Measurements from ENCODE around the gene ENPP3.

Gene ENPP3

DNA sequence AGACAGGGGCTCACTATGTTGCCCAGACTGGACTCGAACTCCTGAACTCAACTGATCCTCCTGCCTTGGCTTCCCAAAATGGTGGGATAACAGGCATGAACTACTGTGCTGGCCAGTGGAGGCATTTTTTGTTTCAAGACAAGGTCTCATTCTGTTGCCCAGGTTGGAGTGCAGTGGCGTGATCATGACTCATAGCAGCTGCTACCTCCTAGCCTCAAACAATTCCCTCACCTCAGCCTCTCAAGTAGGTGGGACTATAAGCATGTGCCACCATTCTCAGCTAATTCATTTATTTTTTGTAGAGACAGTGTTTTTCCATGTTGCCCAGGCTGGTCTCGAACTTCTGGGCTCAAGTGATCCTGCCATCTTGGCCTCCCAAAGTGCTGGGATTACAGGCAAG lies 17.2 kb downstream of the ENPP3 start:
- H3K4me3 ChIP-seq (ENCODE audit: low read length): no peak overlapping the region
- TF ChIP-seq ZNF274 (IDR thresholded peaks at IDR 0.05; ENCODE audit: low read depth, low read length): no peak

- no peak overlapping the region for H3K4me3 ChIP-seq (ENCODE audit: low read length)
- TF ChIP-seq ZNF274 (IDR thresholded peaks at IDR 0.05; ENCODE audit: low read depth, low read length): no peak
Observed at GRCh38 chr6:131655387-131655786, 18.3 kb downstream of the ENPP3 start.

GRCh38 chr6:131655951-131656350 lies 18.8 kb downstream of the ENPP3 start:
- H3K4me3 ChIP-seq (ENCODE audit: low read length): no peak overlapping the region
- no peak for TF ChIP-seq ZNF274 (IDR thresholded peaks at IDR 0.05; ENCODE audit: low read depth, low read length)

DNA sequence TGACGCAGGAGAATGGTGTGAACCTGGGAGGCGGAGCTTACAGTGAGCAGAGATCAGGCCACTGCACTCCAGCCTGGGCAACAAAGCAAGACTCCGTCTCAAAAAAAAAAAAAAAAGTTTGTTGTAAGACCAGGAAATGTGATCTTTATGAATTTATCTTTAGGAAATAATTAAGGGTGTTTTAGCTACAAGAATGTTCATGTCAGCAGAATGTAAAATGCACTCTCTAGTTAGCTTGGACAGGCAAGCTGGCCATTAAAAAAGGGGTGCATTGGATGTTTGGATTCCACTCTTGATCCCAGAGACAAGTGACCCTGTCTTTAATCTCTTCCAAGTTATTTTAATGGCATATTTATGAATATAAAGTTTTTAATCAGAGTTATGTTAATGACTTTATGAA lies 19.6 kb downstream of the ENPP3 start:
- no peak overlapping the region for H3K4me3 ChIP-seq (ENCODE audit: low read length)
- TF ChIP-seq ZNF274 (IDR thresholded peaks at IDR 0.05; ENCODE audit: low read depth, low read length): no peak

GRCh38 chr6:131657222-131657621 lies 20.1 kb downstream of the ENPP3 start:
- TF ChIP-seq ZNF274 (IDR thresholded peaks at IDR 0.05; ENCODE audit: low read depth, low read length): no peak
- H3K4me3 ChIP-seq (ENCODE audit: low read length): no peak overlapping the region

GRCh38 chr6:131657630-131658111 lies 20.6 kb downstream of the ENPP3 start:
- TF ChIP-seq ZNF274 (IDR thresholded peaks at IDR 0.05; ENCODE audit: low read depth, low read length): no peak
- no peak overlapping the region for H3K4me3 ChIP-seq (ENCODE audit: low read length)

GRCh38 chr6:131658287-131658686 lies 21.2 kb downstream of the ENPP3 start:
- TF ChIP-seq ZNF274 (IDR thresholded peaks at IDR 0.05; ENCODE audit: low read depth, low read length): no peak
- H3K4me3 ChIP-seq (ENCODE audit: low read length): no peak overlapping the region

DNA sequence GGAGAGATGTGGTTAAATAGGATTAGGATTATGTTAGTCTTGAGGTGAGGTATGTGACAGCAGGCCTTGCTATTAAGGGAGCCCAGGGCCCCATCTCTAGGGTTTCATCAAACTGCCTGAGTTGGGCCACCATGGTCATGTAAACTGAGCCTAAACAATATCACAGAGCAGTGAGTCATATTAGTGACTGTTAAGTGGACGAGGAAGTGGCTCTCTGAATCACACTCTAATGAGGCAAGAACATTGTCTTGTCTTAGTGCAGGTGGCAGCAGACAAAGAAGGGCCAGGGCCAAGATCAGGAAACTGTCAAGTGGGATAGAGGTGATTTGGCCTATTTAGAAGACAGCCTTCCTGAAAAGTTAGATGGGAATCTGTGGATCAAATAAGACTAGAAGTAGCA lies 23.1 kb downstream of the ENPP3 start:
- TF ChIP-seq ZNF274 (IDR thresholded peaks at IDR 0.05; ENCODE audit: low read depth, low read length): no peak

GRCh38 chr6:131663578-131664165 lies 26.6 kb downstream of the ENPP3 start:
- H3K4me3 ChIP-seq (ENCODE audit: low read length): no peak overlapping the region
- no peak for TF ChIP-seq ZNF274 (IDR thresholded peaks at IDR 0.05; ENCODE audit: low read depth, low read length)

More for the DNA sequence above, 23.1 kb downstream of the ENPP3 start:
- no peak overlapping the region for H3K4me3 ChIP-seq (ENCODE audit: low read length)

- H3K4me3 ChIP-seq (ENCODE audit: low read length): no peak overlapping the region
- TF ChIP-seq ZNF274 (IDR thresholded peaks at IDR 0.05; ENCODE audit: low read depth, low read length): no peak
Observed at GRCh38 chr6:131669891-131670290, 32.8 kb downstream of the ENPP3 start.

GRCh38 chr6:131673184-131673583 lies 36.1 kb downstream of the ENPP3 start:
- no peak overlapping the region for H3K4me3 ChIP-seq (ENCODE audit: low read length)
- TF ChIP-seq ZNF274 (IDR thresholded peaks at IDR 0.05; ENCODE audit: low read depth, low read length): no peak

DNA sequence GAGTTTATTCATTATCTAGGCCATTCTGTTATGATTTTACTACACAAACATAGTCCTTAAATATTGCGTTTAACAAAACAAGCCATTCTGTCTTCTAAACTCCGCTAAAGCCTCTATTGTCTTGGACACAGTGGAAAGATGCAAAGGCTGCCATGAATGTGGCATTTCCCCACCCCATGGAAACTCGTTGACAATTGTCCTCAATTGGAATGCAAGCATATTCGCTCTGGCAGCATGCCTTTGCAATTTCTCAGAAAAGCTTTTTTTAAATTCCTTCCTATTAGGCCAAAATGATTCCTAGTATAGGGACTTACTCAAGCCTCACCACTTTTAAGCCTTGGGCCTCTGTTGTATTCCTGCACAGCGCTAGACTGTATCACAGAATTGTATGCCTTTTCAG lies 41.3 kb downstream of the ENPP3 start:
- TF ChIP-seq ZNF274 (IDR thresholded peaks at IDR 0.05; ENCODE audit: low read depth, low read length): no peak
- H3K4me3 ChIP-seq (ENCODE audit: low read length): no peak overlapping the region

DNA sequence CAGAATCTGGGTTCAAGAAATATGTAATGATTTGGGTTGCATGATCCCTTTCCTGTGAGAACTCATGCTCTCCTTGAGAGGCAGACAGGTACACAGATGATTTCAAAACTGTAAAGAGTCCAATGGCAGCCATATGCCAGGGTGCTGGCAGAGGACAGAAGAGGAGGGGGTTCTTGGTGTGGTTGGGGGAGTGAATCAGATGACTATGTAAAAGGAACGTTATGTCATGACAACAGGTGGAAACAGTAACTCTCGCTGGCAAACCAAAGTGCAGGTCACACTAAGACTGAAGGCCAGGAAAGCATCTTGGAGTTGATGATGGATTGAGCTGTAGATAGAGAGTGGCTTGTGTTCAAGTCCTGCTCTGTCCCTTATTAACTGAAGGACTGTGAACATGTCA lies 43.8 kb downstream of the ENPP3 start:
- TF ChIP-seq ZNF274 (IDR thresholded peaks at IDR 0.05; ENCODE audit: low read depth, low read length): no peak
- H3K4me3 ChIP-seq (ENCODE audit: low read length): no peak overlapping the region

DNA sequence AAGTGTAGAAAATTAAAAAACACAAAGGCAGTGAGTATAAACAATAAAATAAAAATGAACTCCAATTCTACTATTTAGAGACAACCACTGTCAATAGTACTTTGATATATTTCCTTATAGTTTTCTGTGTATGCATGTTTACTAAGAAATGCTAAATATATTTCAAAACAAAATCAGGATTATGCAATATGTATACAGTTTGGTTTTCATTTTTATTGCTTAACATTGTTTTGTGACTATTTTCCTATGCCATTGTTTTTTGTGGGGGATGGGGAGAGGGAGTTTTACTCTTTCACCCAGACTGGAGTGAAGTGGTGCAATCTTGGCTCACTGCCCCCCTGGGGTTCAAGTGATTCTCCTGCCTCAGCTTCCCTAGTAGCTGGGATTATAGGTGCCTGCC lies 44.5 kb downstream of the ENPP3 start:
- H3K4me3 ChIP-seq (ENCODE audit: low read length): no peak overlapping the region
- TF ChIP-seq ZNF274 (IDR thresholded peaks at IDR 0.05; ENCODE audit: low read depth, low read length): no peak

DNA sequence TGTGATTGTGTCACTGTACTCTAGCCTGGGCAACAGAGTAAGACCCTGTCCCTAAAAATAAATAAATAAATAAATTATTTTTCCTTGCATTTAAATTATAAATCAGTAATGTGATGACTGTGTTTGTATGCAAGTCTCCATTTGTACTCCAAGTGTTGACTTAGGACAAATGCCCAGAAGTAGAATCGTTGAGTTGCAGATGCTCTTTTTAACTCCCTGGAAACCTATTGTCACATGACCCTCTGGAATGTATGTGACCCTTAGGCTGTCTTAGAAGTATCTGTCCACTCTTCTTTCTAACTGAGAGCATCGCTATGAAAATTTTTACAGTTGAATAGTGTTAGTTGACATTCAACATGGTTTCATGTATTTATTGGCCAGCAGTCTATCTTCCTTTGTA lies 45.3 kb downstream of the ENPP3 start:
- no peak overlapping the region for H3K4me3 ChIP-seq (ENCODE audit: low read length)
- no peak for TF ChIP-seq ZNF274 (IDR thresholded peaks at IDR 0.05; ENCODE audit: low read depth, low read length)

GRCh38 chr6:131683479-131683878 lies 46.4 kb downstream of the ENPP3 start:
- no peak overlapping the region for H3K4me3 ChIP-seq (ENCODE audit: low read length)
- TF ChIP-seq ZNF274 (IDR thresholded peaks at IDR 0.05; ENCODE audit: low read depth, low read length): no peak

All from GM08714 (cell line).